NCI-H82 treated with DMSO at 0.1 percent for 48 hours (cell line): Measurements from ENCODE around the gene GATAD1.
"Not testable (repeated sequence)": the region's sequence is repeated elsewhere in the genome, so short reads cannot be mapped to it uniquely, and the experiment has no call there.

Experiments used
- DNase-seq: peaks from one replicate; lab custom pipeline; 2025; ENCODE audit not compliant: unreplicated experiment; lab: John Stamatoyannopoulos, UW

GATAD1 gene

GRCh38 chr7:92479146-92479545 is 31.9 kb downstream of the GATAD1 start:
- DNase-seq: not testable (repeated sequence)

GRCh38 chr7:92483624-92484023 is 36.3 kb downstream of the GATAD1 start:
- DNase-seq: peak; percentile 90

GRCh38 chr7:92484226-92484625 is 36.9 kb downstream of the GATAD1 start:
- DNase-seq: not testable (repeated sequence)

GRCh38 chr7:92485267-92485892 is 38.1 kb downstream of the GATAD1 start:
- DNase-seq: no peak

- no peak for DNase-seq
Observed at GRCh38 chr7:92485974-92486373, 38.7 kb downstream of the GATAD1 start.

GRCh38 chr7:92487804-92488203 is 40.5 kb downstream of the GATAD1 start:
- no peak for DNase-seq

- no peak for DNase-seq
Observed at GRCh38 chr7:92489634-92490033, 42.4 kb downstream of the GATAD1 start.

GRCh38 chr7:92496876-92497275 is 49.6 kb downstream of the GATAD1 start:
- DNase-seq: no peak

GRCh38 chr7:92498557-92498956 is 51.3 kb downstream of the GATAD1 start:
- DNase-seq: no peak

- no peak for DNase-seq
Observed at GRCh38 chr7:92503767-92504166, 56.5 kb downstream of the GATAD1 start.

GRCh38 chr7:92504563-92504962 is 57.3 kb downstream of the GATAD1 start:
- no peak for DNase-seq

GRCh38 chr7:92506363-92506762 is 59.1 kb downstream of the GATAD1 start:
- DNase-seq: no peak

GRCh38 chr7:92508946-92509345 is 61.7 kb downstream of the GATAD1 start:
- no peak for DNase-seq
